Measurements from ENCODE around the gene GSAP.
"Not testable (repeated sequence)": the region's sequence is repeated elsewhere in the genome, so short reads cannot be mapped to it uniquely, and the experiment has no call there.

Gene GSAP

DNA sequence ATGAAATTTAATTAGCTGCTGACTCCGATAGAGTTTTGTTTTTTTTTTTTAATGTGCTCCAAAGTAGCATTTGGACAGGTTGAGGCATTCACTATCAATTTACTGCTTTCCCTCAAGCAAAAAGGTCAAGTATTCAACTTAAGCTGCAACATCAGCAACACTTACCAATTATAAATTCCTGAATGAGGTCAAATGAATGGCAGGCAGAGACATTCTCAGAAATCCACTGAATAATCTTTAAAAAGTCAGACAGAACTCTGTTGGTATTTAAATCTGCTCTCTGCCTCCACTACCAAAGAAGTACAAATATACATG lies 62.8 kb downstream of the GSAP start:
- DNase-seq: no peak

- DNase-seq: no peak
Observed at GRCh38 chr7:77352665-77353406, 63.3 kb downstream of the GSAP start.

- no peak for DNase-seq
Observed at GRCh38 chr7:77351539-77352004, 64.6 kb downstream of the GSAP start.

DNA sequence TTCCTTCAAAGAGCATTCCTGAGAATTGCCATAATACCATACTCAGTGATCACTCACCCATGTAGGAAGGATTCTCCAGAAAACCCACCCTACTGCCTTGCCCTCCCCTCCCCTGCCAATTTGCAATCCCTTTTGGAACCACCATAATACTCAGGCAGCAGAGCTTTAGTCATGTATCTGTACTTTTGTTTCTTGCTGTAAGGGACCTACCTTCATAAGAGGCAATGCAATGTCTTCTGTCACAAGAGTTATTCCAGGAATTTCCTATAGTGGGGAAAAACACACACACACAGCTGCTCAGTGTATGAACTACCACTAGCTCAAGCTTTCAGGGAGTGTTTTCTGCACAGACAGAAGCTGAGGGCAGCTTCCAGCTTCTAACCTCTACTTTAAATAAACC lies 67.0 kb downstream of the GSAP start:
- no peak for DNase-seq

DNA sequence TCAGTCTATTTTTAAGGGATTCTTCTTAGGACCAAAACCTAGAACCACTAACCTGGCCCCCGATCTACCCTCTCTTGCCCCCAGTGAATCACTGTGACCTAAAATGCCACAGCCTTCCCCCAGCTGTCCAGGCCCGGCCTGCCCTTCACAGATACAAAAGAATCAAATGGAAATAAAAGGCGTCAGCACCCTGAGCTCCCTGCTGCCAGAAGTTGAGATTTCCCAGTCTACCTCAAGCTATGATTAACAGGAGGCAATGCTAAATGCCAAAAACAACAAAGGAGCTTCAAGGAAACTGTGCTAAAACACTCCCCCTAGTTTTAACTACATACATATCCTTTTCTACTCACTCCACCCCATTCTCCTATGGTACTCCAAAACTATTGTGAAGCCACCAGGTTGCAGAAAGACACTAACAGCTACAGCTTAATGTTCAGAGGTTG lies 67.8 kb downstream of the GSAP start:
- DNase-seq: no peak

- no peak for DNase-seq
Observed at GRCh38 chr7:77346441-77346840, 69.7 kb downstream of the GSAP start.

DNA sequence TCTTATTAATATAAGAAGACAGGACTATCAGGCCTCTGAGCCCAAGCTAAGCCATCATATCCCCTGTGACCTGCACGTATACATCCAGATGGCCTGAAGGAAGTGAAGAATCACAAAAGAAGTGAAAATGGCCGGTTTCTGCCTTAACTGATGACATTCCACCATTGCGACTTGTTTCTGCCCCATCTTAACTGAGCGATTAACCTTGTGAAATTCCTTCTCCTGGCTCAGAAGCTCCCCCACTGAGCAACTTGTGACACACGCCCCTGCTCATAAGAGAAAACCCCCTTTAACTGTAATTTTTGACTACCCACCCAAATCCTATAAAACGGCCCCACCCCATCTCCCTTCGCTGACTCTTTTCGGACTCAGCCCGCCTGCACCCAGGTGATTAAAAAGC lies 70.7 kb downstream of the GSAP start:
- DNase-seq: not testable (repeated sequence)

- DNase-seq: no peak
Observed at GRCh38 chr7:77339726-77340125, 76.4 kb downstream of the GSAP start.

GRCh38 chr7:77338883-77339629 lies 77.1 kb downstream of the GSAP start:
- DNase-seq: no peak

DNA sequence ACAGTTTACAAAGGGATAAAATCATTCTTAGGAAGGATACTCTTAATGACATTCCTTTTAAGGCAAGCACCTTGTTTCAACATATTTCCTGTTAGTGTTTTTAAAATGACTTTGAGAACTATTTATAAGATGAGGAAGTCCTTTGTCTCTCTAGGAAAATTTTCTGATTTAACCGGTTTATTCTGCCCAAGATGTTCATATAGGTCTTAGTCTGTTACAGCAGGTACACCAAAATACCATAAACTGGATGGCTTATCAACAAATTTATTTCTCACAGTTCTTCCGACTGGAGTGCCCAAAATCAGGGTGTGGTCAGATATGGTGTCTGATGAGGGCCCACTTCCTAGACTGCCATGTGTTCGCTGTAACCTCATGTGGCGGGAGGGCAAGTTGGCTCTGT lies 77.9 kb downstream of the GSAP start:
- DNase-seq: no peak

- DNase-seq: no peak
Observed at GRCh38 chr7:77337456-77337990, 78.6 kb downstream of the GSAP start.

DNA sequence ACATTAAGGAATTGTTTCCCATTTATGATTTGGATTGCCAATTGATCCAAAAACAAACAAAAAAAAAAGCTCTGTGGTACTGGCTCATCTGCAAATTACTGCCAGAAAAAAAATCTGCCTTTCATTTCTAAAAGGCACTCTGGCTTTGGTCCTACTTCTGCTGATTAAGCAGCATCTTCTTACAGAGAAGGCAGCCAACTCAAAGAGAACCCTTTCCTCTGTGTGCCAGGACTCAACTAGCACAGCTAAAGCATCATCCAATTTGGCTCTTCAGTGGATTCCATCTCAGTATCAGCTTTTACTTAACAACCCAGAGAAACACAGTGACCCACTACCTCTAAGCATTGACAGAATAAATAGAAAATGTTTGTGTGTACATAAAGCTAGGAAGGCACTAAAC lies 80.6 kb downstream of the GSAP start:
- DNase-seq: no peak

DNA sequence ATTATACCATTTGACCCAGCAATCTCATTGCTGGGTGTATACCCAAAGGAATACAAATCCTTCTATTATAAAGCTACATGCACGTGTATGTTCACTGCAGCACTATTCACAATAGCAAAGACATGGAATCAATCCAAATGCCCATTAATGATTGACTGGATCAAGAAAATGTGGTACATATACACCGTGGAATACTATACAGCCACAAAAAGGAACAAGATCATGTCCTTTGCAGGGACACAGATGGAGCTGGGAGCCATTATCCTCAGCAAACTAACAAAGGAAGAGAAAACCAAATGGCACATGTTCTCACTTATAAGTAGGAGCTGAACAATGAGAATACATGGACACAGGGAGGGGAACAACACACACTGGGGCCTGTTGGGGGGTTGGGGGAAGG lies 82.1 kb downstream of the GSAP start:
- DNase-seq: not testable (repeated sequence)

DNA sequence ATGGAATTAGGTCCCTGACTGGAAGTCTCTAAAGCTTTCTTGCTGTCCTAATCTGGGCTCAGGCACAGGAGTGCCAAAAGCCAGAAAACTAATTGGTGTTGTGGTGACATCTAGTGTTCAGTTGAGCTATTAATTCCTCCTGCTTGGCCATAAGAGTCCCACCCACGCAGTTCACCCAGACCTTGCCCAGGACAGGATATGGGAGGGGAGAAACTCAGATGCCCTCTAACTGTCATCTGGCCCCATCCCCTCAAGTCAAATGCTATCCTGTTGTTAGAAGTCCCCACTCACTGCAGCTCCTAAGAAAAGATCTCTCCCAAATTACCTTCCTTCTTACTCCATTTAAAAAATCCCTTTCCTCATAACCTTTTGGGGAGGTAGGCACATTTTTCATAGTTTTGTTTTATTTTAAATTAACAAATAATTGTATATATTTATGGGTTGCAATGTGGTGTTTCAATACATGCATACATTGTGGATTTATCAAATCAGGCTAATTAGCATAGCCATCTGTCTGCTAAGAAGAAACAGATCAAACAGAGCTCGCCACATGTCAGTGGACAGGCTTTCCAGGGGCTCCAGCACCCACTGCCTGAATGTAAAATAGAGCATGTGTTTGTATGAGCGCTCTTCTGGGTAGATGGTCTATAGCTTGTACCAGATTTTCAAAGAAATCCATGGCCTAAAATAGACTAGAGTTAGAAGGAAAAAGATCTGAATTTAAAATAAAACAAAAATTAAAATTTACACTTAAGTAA lies 84.0 kb downstream of the GSAP start:
- peak; percentile 77 for DNase-seq

DNA sequence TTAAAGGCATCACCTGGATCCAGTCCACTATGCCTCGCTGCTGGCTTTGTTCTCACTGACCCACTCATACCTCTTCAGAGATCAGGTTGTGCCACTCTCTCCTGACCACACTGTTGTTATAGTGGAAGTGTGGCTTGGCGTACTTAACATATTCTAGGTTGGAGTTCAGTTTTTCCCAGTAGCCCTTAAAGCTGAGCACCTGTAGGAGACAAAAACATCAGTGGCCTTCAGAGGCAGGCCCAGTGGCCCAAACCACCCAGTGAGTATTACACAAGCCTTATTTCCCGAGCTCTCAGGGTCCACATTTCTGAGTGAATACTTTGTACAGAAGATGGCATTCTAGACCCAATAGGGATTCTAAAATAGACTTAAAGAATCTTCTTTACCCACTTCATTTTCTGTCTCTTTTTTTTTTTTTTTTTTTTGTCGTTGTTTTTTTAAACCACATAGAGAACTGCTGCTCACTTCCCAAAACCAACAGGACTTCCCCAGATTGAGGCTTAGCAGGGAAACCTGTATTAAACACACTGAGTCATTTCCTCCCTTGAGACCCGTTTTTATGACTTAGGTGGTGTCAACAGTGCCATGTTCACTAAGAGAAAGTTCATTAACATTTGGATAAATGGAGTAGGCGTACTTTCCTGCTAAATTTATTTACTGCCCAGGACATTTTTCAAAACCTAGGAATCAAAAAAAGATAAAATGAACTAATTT lies 85.8 kb downstream of the GSAP start:
- no peak for DNase-seq

- DNase-seq: no peak
Observed at GRCh38 chr7:77329466-77330168, 86.5 kb downstream of the GSAP start.

- no peak for DNase-seq
Observed at GRCh38 chr7:77328669-77329068, 87.5 kb downstream of the GSAP start.

DNA sequence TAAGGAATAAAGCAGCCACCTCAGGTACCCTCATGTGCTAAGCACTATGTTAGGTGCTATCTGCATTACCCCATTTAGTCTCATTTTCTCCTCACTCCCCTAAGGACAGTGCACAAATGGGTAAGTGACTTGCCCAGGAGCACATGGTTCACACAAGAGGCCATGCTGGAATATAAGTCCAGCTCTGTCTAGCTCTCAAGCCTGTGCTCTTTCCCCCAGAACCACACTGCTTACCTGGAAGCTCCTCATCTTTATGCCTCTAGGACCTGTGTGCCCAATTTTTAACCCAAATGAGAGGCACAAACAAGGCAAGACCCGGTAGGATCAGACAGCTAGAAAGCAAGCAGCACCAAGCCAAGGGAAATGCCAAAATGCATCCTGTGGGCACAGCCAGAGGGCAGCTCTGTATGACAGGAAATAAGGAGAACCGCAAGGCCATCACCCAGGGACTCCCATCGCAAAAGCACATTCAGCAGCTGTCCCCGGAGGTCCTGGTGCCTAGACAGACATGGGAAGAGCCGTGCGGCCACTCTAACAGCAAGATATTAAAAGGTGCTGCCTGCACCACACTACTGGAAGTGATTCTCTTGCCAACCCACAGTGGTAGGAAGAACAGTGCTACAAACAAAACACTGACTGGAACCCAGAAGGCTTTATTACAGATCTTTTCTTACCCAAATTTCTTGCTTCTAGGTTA lies 88.1 kb downstream of the GSAP start:
- no peak for DNase-seq

GRCh38 chr7:77327067-77327931 lies 88.8 kb downstream of the GSAP start:
- no peak for DNase-seq

GRCh38 chr7:77326131-77326530 lies 90.0 kb downstream of the GSAP start:
- DNase-seq: no peak

DNA sequence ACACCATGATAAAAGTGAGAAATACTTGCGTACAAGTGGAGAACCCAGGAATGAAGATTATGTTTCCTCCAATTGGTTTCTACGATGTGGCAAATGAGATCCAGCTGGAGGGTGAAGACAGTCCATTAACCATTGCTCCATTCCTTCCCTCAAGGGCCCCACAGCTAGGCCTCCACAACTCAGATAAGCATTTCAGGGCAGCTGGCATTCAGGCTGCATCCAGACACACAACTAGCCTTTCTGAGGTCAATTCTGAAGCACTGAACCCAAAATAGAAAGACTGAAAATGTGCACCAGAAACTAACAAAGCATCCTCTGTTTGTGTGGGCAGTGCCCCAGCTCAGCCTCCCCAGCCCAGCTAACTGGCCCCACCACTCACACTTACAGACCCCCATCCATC lies 94.8 kb downstream of the GSAP start:
- DNase-seq: no peak

Data from NCI-H1105 (cell line).